K562 (cell line): ENCODE results near the gene CAPN3. TPM values are rescaled to one million over a fixed set of nuclear protein-coding genes. Genes with fewer than 3 reads are reported as not detected.

ENCODE experiments used
- ATAC-seq: fragments of 200-7000 bp; cut with Tn5 transposase; 3 replicates; pipeline ENCODE4 v1.9.1; 2020; ENCODE audit warnings: moderate library complexity
- BruUV-seq: library from RNA; stranded (reverse); fragments of 400-500 nt; replicated peaks from 2 replicates; lab custom pipeline; 2021; lab: Mats Ljungman, UMichigan
- CTCF ChIA-PET: fragments of 300-600 bp; formaldehyde crosslinking; extraction: SDS; loops from one replicate; lab custom pipeline; 2021; ENCODE audit warnings: low intra/inter-chr PET ratio; lab: Yijun Ruan, JAX
- POLR2A ChIA-PET: fragments of 300-600, 350-650 bp; sonication (Branson Sonifier 250); formaldehyde crosslinking; extraction: SDS; loops from one replicate; lab custom pipeline; 2021; ENCODE audit warnings: antibody characterized with exemption, inconsistent platforms; lab: Yijun Ruan, JAX
- DNase-seq, 4 experiments: peaks; one replicate each; pipeline versions ENCODE4 v3.0.0 to v3.0.0-alpha.2; 2011 to 2018; ENCODE audit warnings: low spot score in 3 of 4, mixed read lengths in 3 of 4; ENCODE audit errors: extremely low read depth in 1 of 4
- FAIRE-seq: peaks from 2 replicates; lab custom pipeline; 2011; peaks lifted over from hg19 to GRCh38; lab: Jason Lieb, UNC
- H2AFZ ChIP-seq: 2 replicates; pipeline ENCODE4 v1.6.0; 2011; ENCODE audit warnings: low read depth, low read length, control low read depth, inconsistent platforms
- H3K27ac ChIP-seq: fragments of 200-600 bp; 3 replicates; pipeline ENCODE4 v1.8.0; 2011; ENCODE audit warnings: low read depth, mild to moderate bottlenecking, control low read depth, inconsistent platforms, low read length, moderate library complexity, mixed read lengths; ENCODE audit errors: extremely low read depth
- H3K27me3 ChIP-seq, 2 experiments: fragments of 300-600 bp in 1 of 2; 2 replicates in 1 of 2; 3 replicates in 1 of 2; pipeline versions ENCODE4 v1.6.0 to v1.8.0; 2011; ENCODE audit warnings: inconsistent platforms in 2 of 2, low read length in 2 of 2, mild to moderate bottlenecking in 1 of 2, mixed read lengths in 1 of 2, moderate library complexity in 1 of 2; ENCODE audit not compliant: control insufficient read depth in 2 of 2, insufficient read depth in 2 of 2
- H3K36me3 ChIP-seq: fragments of 300-600 bp; 3 replicates; pipeline ENCODE4 v1.8.0; 2011; ENCODE audit warnings: mild to moderate bottlenecking, low read length, inconsistent platforms; ENCODE audit not compliant: control insufficient read depth, insufficient read depth
- H3K4me1 ChIP-seq, 2 experiments: fragments of 200-600 bp in 1 of 2; replicated peaks in 1 of 2; 2 replicates in 1 of 2; 3 replicates in 1 of 2; pipeline versions ENCODE4 v1.5.1 to v1.8.0; 2011; ENCODE audit warnings: inconsistent platforms in 2 of 2, low read length in 2 of 2, mild to moderate bottlenecking in 1 of 2, mixed read lengths in 1 of 2, moderate library complexity in 1 of 2; ENCODE audit not compliant: control insufficient read depth in 2 of 2, insufficient read depth in 2 of 2
- H3K4me2 ChIP-seq: 2 replicates; pipeline ENCODE4 v1.6.1; 2011; ENCODE audit warnings: low read length, control low read depth, inconsistent platforms, mixed read lengths; ENCODE audit not compliant: insufficient read depth
- H3K4me3 ChIP-seq: fragments of 200-600 bp; sonication (generic), shearing (Covaris generic); 2 replicates; pipeline ENCODE4 v1.5.1; 2016; ENCODE audit warnings: control low read depth, inconsistent platforms
- H3K79me2 ChIP-seq: fragments of 200-600 bp; 3 replicates; pipeline ENCODE4 v1.8.0; 2011; ENCODE audit warnings: low read length, inconsistent platforms; ENCODE audit not compliant: control insufficient read depth, insufficient read depth
- H3K9ac ChIP-seq, 2 experiments: 2 replicates each; pipeline versions ENCODE4 v1.6.0 to v1.6.1; 2011; ENCODE audit warnings: low read depth in 2 of 2, low read length in 2 of 2, control low read depth in 1 of 2, inconsistent platforms in 1 of 2, mild to moderate bottlenecking in 1 of 2, mixed read lengths in 1 of 2; ENCODE audit not compliant: insufficient read depth in 1 of 2
- H3K9me1 ChIP-seq: one replicate; pipeline ENCODE4 v1.6.0; 2011; ENCODE audit warnings: inconsistent platforms, mild to moderate bottlenecking, low read length, moderate library complexity; ENCODE audit not compliant: control insufficient read depth, insufficient read depth
- H3K9me3 ChIP-seq: replicated peaks from 2 replicates; pipeline ENCODE4 v1.5.1; 2011; ENCODE audit warnings: low read depth, low read length, inconsistent platforms; ENCODE audit not compliant: control insufficient read depth, insufficient read depth
- H4K20me1 ChIP-seq: replicated peaks from 2 replicates; pipeline ENCODE4 v1.6.1; 2011; ENCODE audit warnings: low read length, inconsistent platforms, mixed read lengths; ENCODE audit not compliant: control insufficient read depth, insufficient read depth
- BRCA1 ChIP-seq, 2 experiments: fragments of 450-650 bp in 1 of 2; sonication (generic) in 1 of 2; formaldehyde crosslinking in 1 of 2; IDR thresholded peaks; 2 replicates each; pipeline versions ENCODE4 v1.5.0 to v1.6.1; 2017 to 2020; ENCODE audit warnings: mild to moderate bottlenecking in 1 of 2, missing genetic modification reagents in 1 of 2
- COPS2 ChIP-seq: fragments of 450-650 bp; conservative IDR thresholded peaks from 2 replicates; pipeline ENCODE4 v1.6.1; 2016; ENCODE audit warnings: mild to moderate bottlenecking, moderate library complexity
- JUNB ChIP-seq: fragments of 450-650 bp; formaldehyde crosslinking; conservative IDR thresholded peaks from 2 replicates; pipeline ENCODE4 v1.4.0; 2020; ENCODE audit warnings: mild to moderate bottlenecking
- NBN ChIP-seq: fragments of 450-650 bp; IDR thresholded peaks from 2 replicates; pipeline ENCODE4 v1.6.1; 2016; ENCODE audit warnings: low read depth, mild to moderate bottlenecking
- NCOA2 ChIP-seq, 2 experiments: fragments of 450-650 bp; IDR thresholded peaks; 2 replicates each; pipeline ENCODE4 v1.6.1; 2018; ENCODE audit warnings: mild to moderate bottlenecking in 2 of 2, moderate library complexity in 1 of 2; ENCODE audit not compliant: partially characterized antibody in 2 of 2
- NR2C1 ChIP-seq, 2 experiments: fragments of 450-650 bp; IDR thresholded peaks; 2 replicates each; pipeline ENCODE4 v1.6.1; 2017; ENCODE audit warnings: mild to moderate bottlenecking in 2 of 2, antibody characterized with exemption in 1 of 2, inconsistent platforms in 1 of 2, missing compliant biosample characterization in 1 of 2, missing genetic modification characterization in 1 of 2
- PHF20 ChIP-seq: fragments of 450-650 bp; IDR thresholded peaks from 2 replicates; pipeline ENCODE4 v1.6.1; 2018; ENCODE audit not compliant: partially characterized antibody
- ZBTB7A ChIP-seq: IDR thresholded peaks from 2 replicates; pipeline ENCODE4 v1.6.1; 2011; ENCODE audit warnings: low read depth, mild to moderate bottlenecking, low read length, moderate library complexity, borderline replicate concordance; ENCODE audit not compliant: control insufficient read depth
- ZNF408 ChIP-seq: fragments of 250-450 bp; sonication (Bioruptor Pico); IDR thresholded peaks from 2 replicates; pipeline ENCODE4 v1.4.0; 2020; ENCODE audit warnings: low read depth, mild to moderate bottlenecking, moderate library complexity
- ZNF695 ChIP-seq: fragments of 450-650 bp; formaldehyde crosslinking; IDR thresholded peaks from 2 replicates; pipeline ENCODE4 v1.4.0; 2020; ENCODE audit warnings: mild to moderate bottlenecking, moderate library complexity
- WGBS: fragments of 100-300 bp; shearing (Covaris generic); methylation state at CpG from one replicate; pipeline ENCODE4 v1.1.6; 2016; ENCODE audit warnings: low coverage, mixed read lengths; ENCODE audit not compliant: insufficient coverage; ENCODE audit errors: missing lambda C conversion rate; 5-methylcytosine and 5-hydroxymethylcytosine counted together
- in situ Hi-C: fragments of 300-500 bp; cut with MboI; formaldehyde crosslinking; loops from 4 replicates; pipeline ENCODE4 v1.15.0; 2018; ENCODE audit warnings: inconsistent platforms, mixed read lengths
- intact Hi-C: fragments of 100-400 bp; cut with micrococcal nuclease; formaldehyde crosslinking; loops from 2 replicates; pipeline ENCODE4 v1.14.2; 2022
- polyA plus RNA-seq, 8 experiments: library from polyadenylated mRNA; depleted of rRNA in 4 of 8; stranded (reverse) in 5 of 8; unstranded in 3 of 8; fragments of >200 nt; fragmentation: Nextera tagmentation in 2 of 8; fragmentation: Illumina TruSeq in 1 of 8; extraction: Ambion mirVana in 2 of 8; extraction: Trizol in 1 of 8; gene quantifications; 2 replicates each; pipeline versions ENCODE4 v1.2.1 to v1.2.3, GENCODE V29; 2011 to 2014; ENCODE audit warnings: inconsistent platforms in 1 of 8, missing spikeins in 1 of 8
- total RNA-seq, 7 experiments: library from RNA; depleted of rRNA in 6 of 7; stranded (reverse); fragments of >200 nt in 6 of 7; fragmentation: Illumina TruSeq in 2 of 7; extraction: Trizol in 2 of 7; gene quantifications; 2 replicates each; pipeline versions ENCODE4 v1.2.1 to v1.2.3, GENCODE V29; 2011 to 2021; ENCODE audit warnings: low replicate concordance in 1 of 7
- TF ChIP-seq, protein P1 (sequence below): IDR thresholded peaks from 3 replicates; pipeline ENCODE4 v1.6.1; 2011; ENCODE audit warnings: borderline replicate concordance, mild to moderate bottlenecking; ENCODE audit not compliant: insufficient read length, insufficient read depth
- TF ChIP-seq, protein P2 (sequence below): fragments of 250-450 bp; sonication (Bioruptor Pico); IDR thresholded peaks from 2 replicates; pipeline ENCODE4 v1.4.0; 2020; ENCODE audit warnings: borderline replicate concordance
- TF ChIP-seq, protein P3 (sequence below): sonication (generic); formaldehyde crosslinking; IDR thresholded peaks from 2 replicates; pipeline ENCODE4 v1.8.0; 2022; ENCODE audit warnings: mild to moderate bottlenecking, missing genetic modification reagents
- TF ChIP-seq, protein P4 (sequence below): fragments of 450-650 bp; IDR thresholded peaks from 2 replicates; pipeline ENCODE4 v1.6.1; 2017; ENCODE audit warnings: antibody characterized with exemption, mild to moderate bottlenecking

The CAPN3 gene
- total and polyA plus RNA-seq, 9 of the 15 experiments (the other 6 are each of a cell fraction or from before 2014, with no cell fraction given): 0.03 to 0.34 (median 0.20) TPM; not detected in 2

DNA sequence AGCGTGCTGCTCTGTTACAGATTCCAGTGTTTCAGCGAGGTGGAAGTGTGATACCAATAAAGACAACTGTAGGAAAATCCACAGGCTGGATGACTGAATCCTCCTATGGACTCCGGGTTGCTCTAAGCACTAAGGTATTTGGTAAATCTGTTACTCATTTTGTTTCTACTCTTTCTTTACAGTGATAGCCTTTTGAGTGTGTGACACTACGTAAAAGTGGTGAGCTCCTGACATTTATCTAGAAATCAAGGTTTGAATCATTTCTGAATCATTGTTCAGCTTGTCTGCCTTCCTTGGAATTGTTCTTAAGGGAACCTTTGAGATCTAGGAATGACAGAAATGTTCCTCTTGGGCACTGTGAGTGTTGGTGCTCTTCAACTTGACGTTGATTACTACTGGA, 11.2 kb upstream of the CAPN3 start (continued):
- TF ChIP-seq, protein P1, sequence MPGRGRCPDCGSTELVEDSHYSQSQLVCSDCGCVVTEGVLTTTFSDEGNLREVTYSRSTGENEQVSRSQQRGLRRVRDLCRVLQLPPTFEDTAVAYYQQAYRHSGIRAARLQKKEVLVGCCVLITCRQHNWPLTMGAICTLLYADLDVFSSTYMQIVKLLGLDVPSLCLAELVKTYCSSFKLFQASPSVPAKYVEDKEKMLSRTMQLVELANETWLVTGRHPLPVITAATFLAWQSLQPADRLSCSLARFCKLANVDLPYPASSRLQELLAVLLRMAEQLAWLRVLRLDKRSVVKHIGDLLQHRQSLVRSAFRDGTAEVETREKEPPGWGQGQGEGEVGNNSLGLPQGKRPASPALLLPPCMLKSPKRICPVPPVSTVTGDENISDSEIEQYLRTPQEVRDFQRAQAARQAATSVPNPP: no peak
- no peak for TF ChIP-seq NR2C1 (IDR thresholded peaks at IDR 0.05)
- no peak for TF ChIP-seq NR2C1 (tag; IDR thresholded peaks at IDR 0.05)
- no peak for TF ChIP-seq ZNF408 (CRISPR knock-in tag)
- no peak for TF ChIP-seq COPS2
- no peak for TF ChIP-seq NCOA2 (IDR thresholded peaks at IDR 0.05; ENCODE audit: partially characterized antibody in 2 of 2)
- no peak for TF ChIP-seq JUNB
- TF ChIP-seq, all 486 proteins: peak for 0

DNA sequence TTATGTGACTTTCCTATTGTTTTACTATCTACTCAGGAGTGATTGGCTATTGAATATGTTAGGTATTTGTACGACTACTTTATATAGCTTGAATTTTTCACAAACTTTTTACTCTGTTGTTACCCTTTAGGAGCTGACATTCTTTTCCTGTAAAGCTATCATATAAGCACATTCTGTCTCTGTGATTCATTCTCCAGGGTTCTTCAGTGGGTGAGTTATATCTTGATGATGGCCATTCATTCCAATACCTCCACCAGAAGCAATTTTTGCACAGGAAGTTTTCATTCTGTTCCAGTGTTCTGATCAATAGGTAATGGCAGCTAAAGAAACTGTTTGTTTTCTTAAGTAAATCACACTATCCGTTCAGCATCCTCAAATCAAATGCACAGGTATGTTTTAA, 10.1 kb upstream of the CAPN3 start:
- POLR2A ChIA-PET: no interaction called here
- in situ Hi-C loops (no loop called here), intact Hi-C loops (no loop called here)
- no peak overlapping the region for H3K27ac ChIP-seq
- FAIRE-seq: no peak
- WGBS: 50% methylated on average over 2 of the region's 2 CpGs
- CTCF ChIA-PET: no interaction called here
- H3K4me3 ChIP-seq: no peak overlapping the region
- H4K20me1 ChIP-seq: no peaks in the 10 kb centered on the region
- H2AFZ ChIP-seq: no peak overlapping the region
- no peak overlapping the region for H3K4me2 ChIP-seq
- no peaks in the 10 kb centered on the region for H3K9me1 ChIP-seq
- ATAC-seq: no peak
- no peaks in the 10 kb centered on the region for H3K9me3 ChIP-seq
- no peak overlapping the region for H3K9ac ChIP-seq
- no peaks in the 10 kb centered on the region for H3K27me3 ChIP-seq
- no peaks in the 10 kb centered on the region for H3K79me2 ChIP-seq
- no TSS peak for BruUV-seq
- no peak for DNase-seq
- no peaks in the 10 kb centered on the region for H3K36me3 ChIP-seq
- H3K4me1 ChIP-seq: 0 out of 5 replicates have a peak, but pooled peaks cover 0 to 2% of the 10 kb centered on the region in 2 experiments
- TF ChIP-seq, protein P2, sequence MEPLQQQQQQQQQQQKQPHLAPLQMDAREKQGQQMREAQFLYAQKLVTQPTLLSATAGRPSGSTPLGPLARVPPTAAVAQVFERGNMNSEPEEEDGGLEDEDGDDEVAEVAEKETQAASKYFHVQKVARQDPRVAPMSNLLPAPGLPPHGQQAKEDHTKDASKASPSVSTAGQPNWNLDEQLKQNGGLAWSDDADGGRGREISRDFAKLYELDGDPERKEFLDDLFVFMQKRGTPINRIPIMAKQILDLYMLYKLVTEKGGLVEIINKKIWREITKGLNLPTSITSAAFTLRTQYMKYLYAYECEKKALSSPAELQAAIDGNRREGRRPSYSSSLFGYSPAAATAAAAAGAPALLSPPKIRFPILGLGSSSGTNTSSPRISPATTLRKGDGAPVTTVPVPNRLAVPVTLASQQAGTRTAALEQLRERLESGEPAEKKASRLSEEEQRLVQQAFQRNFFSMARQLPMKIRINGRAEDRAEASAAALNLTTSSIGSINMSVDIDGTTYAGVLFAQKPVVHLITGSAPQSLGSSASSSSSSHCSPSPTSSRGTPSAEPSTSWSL (CRISPR knock-in tag): no peak
- TF ChIP-seq ZNF695 (CRISPR knock-in tag) (no peak), NBN (no peak), PHF20 (no peak), BRCA1 (IDR thresholded peaks at IDR 0.05) (no peak), BRCA1 (CRISPR knock-in tag; IDR thresholded peaks at IDR 0.05) (no peak), ZBTB7A (no peak)
- TF ChIP-seq, protein P3, sequence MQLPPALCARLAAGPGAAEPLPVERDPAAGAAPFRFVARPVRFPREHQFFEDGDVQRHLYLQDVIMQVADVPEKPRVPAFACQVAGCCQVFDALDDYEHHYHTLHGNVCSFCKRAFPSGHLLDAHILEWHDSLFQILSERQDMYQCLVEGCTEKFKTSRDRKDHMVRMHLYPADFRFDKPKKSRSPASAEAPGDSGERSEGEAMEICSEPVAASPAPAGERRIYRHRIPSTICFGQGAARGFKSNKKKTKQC: no peak
- TF ChIP-seq, protein P4, sequence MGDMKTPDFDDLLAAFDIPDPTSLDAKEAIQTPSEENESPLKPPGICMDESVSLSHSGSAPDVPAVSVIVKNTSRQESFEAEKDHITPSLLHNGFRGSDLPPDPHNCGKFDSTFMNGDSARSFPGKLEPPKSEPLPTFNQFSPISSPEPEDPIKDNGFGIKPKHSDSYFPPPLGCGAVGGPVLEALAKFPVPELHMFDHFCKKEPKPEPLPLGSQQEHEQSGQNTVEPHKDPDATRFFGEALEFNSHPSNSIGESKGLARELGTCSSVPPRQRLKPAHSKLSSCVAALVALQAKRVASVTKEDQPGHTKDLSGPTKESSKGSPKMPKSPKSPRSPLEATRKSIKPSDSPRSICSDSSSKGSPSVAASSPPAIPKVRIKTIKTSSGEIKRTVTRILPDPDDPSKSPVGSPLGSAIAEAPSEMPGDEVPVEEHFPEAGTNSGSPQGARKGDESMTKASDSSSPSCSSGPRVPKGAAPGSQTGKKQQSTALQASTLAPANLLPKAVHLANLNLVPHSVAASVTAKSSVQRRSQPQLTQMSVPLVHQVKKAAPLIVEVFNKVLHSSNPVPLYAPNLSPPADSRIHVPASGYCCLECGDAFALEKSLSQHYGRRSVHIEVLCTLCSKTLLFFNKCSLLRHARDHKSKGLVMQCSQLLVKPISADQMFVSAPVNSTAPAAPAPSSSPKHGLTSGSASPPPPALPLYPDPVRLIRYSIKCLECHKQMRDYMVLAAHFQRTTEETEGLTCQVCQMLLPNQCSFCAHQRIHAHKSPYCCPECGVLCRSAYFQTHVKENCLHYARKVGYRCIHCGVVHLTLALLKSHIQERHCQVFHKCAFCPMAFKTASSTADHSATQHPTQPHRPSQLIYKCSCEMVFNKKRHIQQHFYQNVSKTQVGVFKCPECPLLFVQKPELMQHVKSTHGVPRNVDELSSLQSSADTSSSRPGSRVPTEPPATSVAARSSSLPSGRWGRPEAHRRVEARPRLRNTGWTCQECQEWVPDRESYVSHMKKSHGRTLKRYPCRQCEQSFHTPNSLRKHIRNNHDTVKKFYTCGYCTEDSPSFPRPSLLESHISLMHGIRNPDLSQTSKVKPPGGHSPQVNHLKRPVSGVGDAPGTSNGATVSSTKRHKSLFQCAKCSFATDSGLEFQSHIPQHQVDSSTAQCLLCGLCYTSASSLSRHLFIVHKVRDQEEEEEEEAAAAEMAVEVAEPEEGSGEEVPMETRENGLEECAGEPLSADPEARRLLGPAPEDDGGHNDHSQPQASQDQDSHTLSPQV: no peak
